IMR-90 (cell line): Measurements from ENCODE around the gene ERBB4. TPM values are rescaled to one million over a fixed set of nuclear protein-coding genes. Genes with fewer than 3 reads are reported as not detected.

Experiments
- ATAC-seq: fragments of 200-7000 bp; cut with Tn5 transposase; 2 replicates; pipeline ENCODE4 v1.9.1; 2020; ENCODE audit warnings: low read depth, mild to moderate bottlenecking, moderate library complexity
- BruUV-seq: library from RNA; stranded (reverse); fragments of 400-500 nt; replicated peaks from 2 replicates; lab custom pipeline; 2021; lab: Mats Ljungman, UMichigan
- CTCF ChIA-PET: fragments of 300-600 bp; formaldehyde crosslinking; extraction: SDS; loops from one replicate; lab custom pipeline; 2021; ENCODE audit warnings: antibody characterized with exemption; lab: Yijun Ruan, JAX
- POLR2A ChIA-PET: fragments of 300-600 bp; sonication (Branson Sonifier 250); formaldehyde crosslinking; loops from one replicate; lab custom pipeline; 2022; ENCODE audit warnings: antibody characterized with exemption; ENCODE audit not compliant: unreplicated experiment; lab: Charles Lee
- DNase-seq: peaks from one replicate; pipeline ENCODE4 v3.0.0; 2013
- H2AFZ ChIP-seq: replicated peaks from 2 replicates; pipeline ENCODE3; 2013; ENCODE audit warnings: low read length, mild to moderate bottlenecking; ENCODE audit not compliant: poor library complexity
- H2AK5ac ChIP-seq: 2 replicates; pipeline ENCODE4 v1.6.1; 2013; ENCODE audit warnings: low read depth, low read length, inconsistent platforms
- H2AK9ac ChIP-seq: replicated peaks from 2 replicates; pipeline ENCODE3; 2013; ENCODE audit warnings: mild to moderate bottlenecking, low read depth, low read length, moderate library complexity; ENCODE audit not compliant: poor library complexity
- H2BK120ac ChIP-seq: 2 replicates; pipeline ENCODE4 v1.6.1; 2013; ENCODE audit warnings: low read depth, low read length, inconsistent platforms
- H2BK15ac ChIP-seq: 3 replicates; pipeline ENCODE4 v1.6.1; 2013; ENCODE audit warnings: low read depth, low read length, inconsistent platforms
- H2BK20ac ChIP-seq: 2 replicates; pipeline ENCODE4 v1.6.1; 2013; ENCODE audit warnings: low read depth, mild to moderate bottlenecking, inconsistent platforms, low read length, moderate library complexity
- H2BK5ac ChIP-seq: 2 replicates; pipeline ENCODE4 v1.6.1; 2013; ENCODE audit warnings: mild to moderate bottlenecking, low read depth, low read length, inconsistent platforms; ENCODE audit not compliant: poor library complexity, severe bottlenecking
- H3K14ac ChIP-seq: replicated peaks from 2 replicates; pipeline ENCODE4 v1.6.1; 2013; ENCODE audit warnings: low read depth, low read length, inconsistent platforms
- H3K18ac ChIP-seq: 2 replicates; pipeline ENCODE4 v1.6.1; 2013; ENCODE audit warnings: low read depth, low read length, control low read depth
- H3K23ac ChIP-seq: 2 replicates; pipeline ENCODE4 v1.6.1; 2013; ENCODE audit warnings: low read depth, low read length, inconsistent platforms
- H3K27ac ChIP-seq: 2 replicates; pipeline ENCODE4 v1.5.1; 2013; ENCODE audit warnings: mild to moderate bottlenecking, control low read depth, low read length; ENCODE audit not compliant: insufficient read depth
- H3K27me3 ChIP-seq: 2 replicates; pipeline ENCODE4 v1.6.1; 2013; ENCODE audit warnings: low read length; ENCODE audit not compliant: control insufficient read depth, insufficient read depth
- H3K36me3 ChIP-seq: 2 replicates; pipeline ENCODE4 v1.6.1; 2013; ENCODE audit warnings: low read length, mixed read lengths; ENCODE audit not compliant: control insufficient read depth, insufficient read depth
- H3K4ac ChIP-seq: 2 replicates; pipeline ENCODE4 v1.6.1; 2013; ENCODE audit warnings: low read depth, low read length, inconsistent platforms
- H3K4me1 ChIP-seq: 2 replicates; pipeline ENCODE4 v1.6.1; 2013; ENCODE audit warnings: low read length, mixed read lengths; ENCODE audit not compliant: control insufficient read depth, insufficient read depth
- H3K4me2 ChIP-seq: 2 replicates; pipeline ENCODE4 v1.6.1; 2013; ENCODE audit warnings: low read depth, mild to moderate bottlenecking, control low read depth, low read length, moderate library complexity
- H3K4me3 ChIP-seq: 2 replicates; pipeline ENCODE4 v1.5.1; 2013; ENCODE audit warnings: low read depth, mild to moderate bottlenecking, control low read depth, low read length, moderate library complexity; ENCODE audit not compliant: insufficient read depth
- H3K56ac ChIP-seq: 2 replicates; pipeline ENCODE4 v1.6.1; 2013; ENCODE audit warnings: low read length, inconsistent platforms; ENCODE audit not compliant: insufficient read depth; ENCODE audit errors: extremely low read depth
- H3K79me1 ChIP-seq, 2 experiments: 2 replicates each; pipeline ENCODE4 v1.6.1; 2013; ENCODE audit warnings: low read length in 2 of 2, inconsistent platforms in 1 of 2, low read depth in 1 of 2
- H3K9ac ChIP-seq: 2 replicates; pipeline ENCODE4 v1.6.1; 2013; ENCODE audit warnings: low read depth, low read length, control low read depth
- H3K9me1 ChIP-seq: 2 replicates; pipeline ENCODE4 v1.6.1; 2013; ENCODE audit warnings: low read length, inconsistent platforms; ENCODE audit not compliant: insufficient read depth
- H3K9me3 ChIP-seq: 2 replicates; pipeline ENCODE4 v1.6.1; 2013; ENCODE audit warnings: low read length; ENCODE audit not compliant: control insufficient read depth, insufficient read depth
- H4K20me1 ChIP-seq: 2 replicates; pipeline ENCODE4 v1.6.1; 2013; ENCODE audit warnings: low read length, inconsistent platforms; ENCODE audit not compliant: insufficient read depth
- H4K5ac ChIP-seq: 2 replicates; pipeline ENCODE4 v1.6.1; 2013; ENCODE audit warnings: mild to moderate bottlenecking, low read depth, low read length, control low read depth
- H4K8ac ChIP-seq, 2 experiments: 2 replicates each; pipeline ENCODE4 v1.6.1; 2013; ENCODE audit warnings: low read depth in 2 of 2, low read length in 2 of 2, control low read depth in 1 of 2, inconsistent platforms in 1 of 2
- H4K91ac ChIP-seq: 2 replicates; pipeline ENCODE4 v1.6.1; 2013; ENCODE audit warnings: low read depth, low read length, inconsistent platforms; ENCODE audit not compliant: insufficient read depth
- FOS ChIP-seq: fragments of 150-350 bp; IDR thresholded peaks from 2 replicates; pipeline ENCODE4 v1.6.1; 2016; ENCODE audit warnings: low read depth, low read length
- POLR2A ChIP-seq: IDR thresholded peaks from 2 replicates; pipeline ENCODE4 v1.6.1; 2012; ENCODE audit warnings: mild to moderate bottlenecking, low read depth, low read length
- RCOR1 ChIP-seq: IDR thresholded peaks from 2 replicates; pipeline ENCODE4 v1.6.1; 2012; ENCODE audit warnings: mild to moderate bottlenecking, low read length, improper control_type of control experiment; ENCODE audit not compliant: insufficient replicate concordance
- USF2 ChIP-seq: fragments of 150-350 bp; IDR thresholded peaks from 2 replicates; pipeline ENCODE4 v1.6.1; 2017; ENCODE audit warnings: mild to moderate bottlenecking, antibody characterized with exemption, low read length, low read depth
- WGBS, 2 experiments: methylation state at CpG; one replicate each; pipeline versions ENCODE4 v1.1.5 to v1.1.7; 2013; ENCODE audit warnings: missing lambda C conversion rate in 2 of 2; ENCODE audit not compliant: insufficient read length in 1 of 2; ENCODE audit errors: extremely low coverage in 2 of 2; 5-methylcytosine and 5-hydroxymethylcytosine counted together
- dilution Hi-C: fragments of 300-500 bp; cut with HindIII; formaldehyde crosslinking; loops from one replicate; pipeline ENCODE4 v1.14.3; 2018; ENCODE audit warnings: low sequenced_read_pairs; ENCODE audit not compliant: unreplicated experiment
- in situ Hi-C: fragments of 300-500 bp; cut with MboI; formaldehyde crosslinking; loops from 3 replicates; pipeline ENCODE4 v1.14.3; 2019; ENCODE audit warnings: low sequenced_read_pairs, inconsistent platforms, mixed read lengths
- intact Hi-C: fragments of 100-400 bp; cut with micrococcal nuclease; formaldehyde crosslinking; loops from 2 replicates; pipeline ENCODE4 v1.10.0; 2022
- polyA plus RNA-seq, 3 experiments: library from polyadenylated mRNA; depleted of rRNA; stranded (reverse); fragments of >200 nt; gene quantifications; 2 replicates each; pipeline ENCODE4 v1.2.3, GENCODE V29; 2012; ENCODE audit warnings: low replicate concordance in 1 of 3
- total RNA-seq: library from RNA; depleted of rRNA; stranded (reverse); fragments of >200 nt; gene quantifications from 2 replicates; pipeline ENCODE4 v1.2.3, GENCODE V29; 2012

The ERBB4 gene
- total and polyA plus RNA-seq, 2 of the 4 experiments (the other 2 are of a cell fraction): not detected

- no peak overlapping the region for H3K23ac ChIP-seq
- ChIA-PET POLR2A (no interaction called here), CTCF (no interaction called here)
- H3K4me3 ChIP-seq: no peak overlapping the region
- no peaks in the 10 kb centered on the region for H3K79me1 ChIP-seq
- H2BK120ac ChIP-seq: no peak overlapping the region
- H4K8ac ChIP-seq: no peak overlapping the region
- H3K4me2 ChIP-seq: no peak overlapping the region
- no peak overlapping the region for H4K91ac ChIP-seq
- no peaks in the 10 kb centered on the region for H3K27me3 ChIP-seq
- ATAC-seq (no peak), DNase-seq (no peak)
- no peak overlapping the region for H3K27ac ChIP-seq
- in situ Hi-C loops (no loop called here), intact Hi-C loops (no loop called here), dilution Hi-C loops (no loop called here)
- H3K9ac ChIP-seq: no peak overlapping the region
- H3K9me3 ChIP-seq: peaks cover 4% of the 10 kb centered on the region; the same call in 1 of the 2 replicates
- H2AK5ac ChIP-seq: no peak overlapping the region
- BruUV-seq: no TSS peak
- no peak overlapping the region for H3K56ac ChIP-seq
- H2BK20ac ChIP-seq: no peak overlapping the region
- H3K14ac ChIP-seq: no peak overlapping the region
- no CpG with 5 or more reads among the region's 1 CpG for WGBS, 2 experiments
- H2AFZ ChIP-seq: no peak overlapping the region
- H4K20me1 ChIP-seq: no peaks in the 10 kb centered on the region
- no peak overlapping the region for H2BK5ac ChIP-seq
- no peak overlapping the region for H2BK15ac ChIP-seq
- no peak overlapping the region for H3K18ac ChIP-seq
- no peak overlapping the region for H3K4ac ChIP-seq
- H4K5ac ChIP-seq: no peak overlapping the region
- no peaks in the 10 kb centered on the region for H3K9me1 ChIP-seq
- no peaks in the 10 kb centered on the region for H3K4me1 ChIP-seq
- H3K36me3 ChIP-seq: no peaks in the 10 kb centered on the region
- H2AK9ac ChIP-seq: no peak overlapping the region
- TF ChIP-seq RCOR1: no peak
- no peak for TF ChIP-seq POLR2A
- no peak for TF ChIP-seq USF2
- TF ChIP-seq FOS: no peak
Measured at GRCh38 chr2:211816754-211817153, 721.8 kb downstream of the ERBB4 start.
